GM12892 (cell line): ENCODE data around the gene ELOVL5.

Source experiments
- POLR2A ChIP-seq: IDR thresholded peaks from 2 replicates; pipeline ENCODE4 v1.6.1; 2011; ENCODE audit warnings: low read depth, low read length, control low read depth
- POLR2AphosphoS5 ChIP-seq: IDR thresholded peaks from 2 replicates; pipeline ENCODE4 v1.6.1; 2011; ENCODE audit warnings: low read depth, low read length, control low read depth

DNA sequence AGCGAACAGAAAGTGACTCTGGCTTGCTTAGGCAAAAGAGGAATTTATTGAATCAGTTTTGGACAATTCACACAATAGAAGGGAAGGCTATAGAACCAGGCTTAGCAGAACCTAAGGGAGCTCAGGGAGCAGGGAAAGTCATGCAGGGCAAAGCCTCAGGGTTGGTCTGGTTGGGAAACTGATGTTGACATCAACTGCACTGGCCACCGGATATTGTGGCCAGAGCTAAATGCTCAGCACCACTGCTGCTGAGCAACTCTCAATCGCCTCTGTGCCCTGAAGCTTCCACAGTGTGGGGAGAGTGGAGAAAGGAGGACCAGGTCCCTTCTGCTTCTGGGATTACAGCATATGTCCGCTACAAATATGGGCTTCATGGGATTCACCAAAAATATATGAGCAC is 106.8 kb downstream of the ELOVL5 start:
- TF ChIP-seq POLR2AphosphoS5 (no peak), POLR2A (no peak)
